NCI-H1048 (cell line): ENCODE measurements around the gene GJD3.
"Not testable (repeated sequence)": the region's sequence is repeated elsewhere in the genome, so short reads cannot be mapped to it uniquely, and the experiment has no call there.

Experiments used
- DNase-seq: peaks from one replicate; lab custom pipeline; 2025; lab: John Stamatoyannopoulos, UW

Gene GJD3, protein sequence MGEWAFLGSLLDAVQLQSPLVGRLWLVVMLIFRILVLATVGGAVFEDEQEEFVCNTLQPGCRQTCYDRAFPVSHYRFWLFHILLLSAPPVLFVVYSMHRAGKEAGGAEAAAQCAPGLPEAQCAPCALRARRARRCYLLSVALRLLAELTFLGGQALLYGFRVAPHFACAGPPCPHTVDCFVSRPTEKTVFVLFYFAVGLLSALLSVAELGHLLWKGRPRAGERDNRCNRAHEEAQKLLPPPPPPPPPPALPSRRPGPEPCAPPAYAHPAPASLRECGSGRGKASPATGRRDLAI

DNA sequence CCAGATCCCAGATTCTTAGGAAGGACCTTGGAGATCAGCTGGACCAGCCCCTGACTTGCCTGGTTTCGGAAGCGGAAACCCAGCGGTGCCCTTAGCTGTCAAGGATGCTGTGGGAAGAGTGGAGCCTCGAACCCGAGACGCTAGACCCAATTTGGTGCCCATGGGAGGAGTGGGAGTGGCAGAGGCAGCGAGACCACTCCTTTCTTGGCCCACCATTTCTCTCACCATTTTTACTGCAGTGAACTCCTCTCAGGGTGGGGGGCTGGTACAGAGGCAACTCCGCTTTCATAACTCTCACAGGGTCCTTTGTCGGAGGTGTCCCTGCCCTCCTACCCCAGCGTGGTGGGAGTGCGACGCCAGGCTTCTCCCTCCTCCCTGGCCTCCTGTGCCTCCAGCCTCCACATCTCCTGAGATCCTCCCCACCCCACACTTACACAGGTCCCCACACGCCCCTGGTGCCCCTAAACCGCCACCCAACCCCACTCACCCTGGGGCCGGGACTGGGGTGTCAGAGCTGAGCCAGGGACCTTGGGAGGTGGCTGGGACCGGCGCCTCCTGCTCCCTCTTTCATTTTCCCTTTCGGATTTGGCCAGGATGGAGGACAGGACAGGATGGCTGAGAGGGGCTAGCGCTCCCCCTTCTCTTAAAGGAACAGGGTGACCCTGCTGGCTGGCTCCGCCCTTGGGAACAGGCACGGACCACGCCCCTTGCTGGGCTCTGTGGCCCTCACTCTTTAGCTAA is at the start of gene GJD3:
TSS of gene GJD3 (minus strand) at position 617 of the 741 bp plus-strand sequence. CDS start 922 bp downstream, outside the sequence.
- DNase-seq: no peak

DNA sequence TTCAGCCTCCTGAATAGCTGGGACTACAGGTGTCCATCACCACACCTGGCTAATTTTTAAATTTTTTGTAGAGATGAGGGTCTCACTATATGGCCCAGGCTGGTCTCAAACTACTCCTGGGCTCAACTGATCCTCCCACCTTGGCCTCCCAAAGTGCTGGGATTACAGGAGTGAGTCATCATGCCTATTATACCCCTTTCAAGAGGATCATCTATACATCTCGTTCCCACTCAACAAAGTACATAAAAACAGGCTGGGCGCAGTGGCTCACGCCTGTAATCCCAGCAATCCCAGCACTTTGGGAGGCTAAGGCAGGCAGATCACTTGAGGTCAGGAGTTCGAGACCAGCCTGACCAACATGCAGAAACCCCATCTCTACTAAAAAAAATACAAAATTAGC is 49.8 kb upstream of the GJD3 start:
- DNase-seq: not testable (repeated sequence)

DNA sequence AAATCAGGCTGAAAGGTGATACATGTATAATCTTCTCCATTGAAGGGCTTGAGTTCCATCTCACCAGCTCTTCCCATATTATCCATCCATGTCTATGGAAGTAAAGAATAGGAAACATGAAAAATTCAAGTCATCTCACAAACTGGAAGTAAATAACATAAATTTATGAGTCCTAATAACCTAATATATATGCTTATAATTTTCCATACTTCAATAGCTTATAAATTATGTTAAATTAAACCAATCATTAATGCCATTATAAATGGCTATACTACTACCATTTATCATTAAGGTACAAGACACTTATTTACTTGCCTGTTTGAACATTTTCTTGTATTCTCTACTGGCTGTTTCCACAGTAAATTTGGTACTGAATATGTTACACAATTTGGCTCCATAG is 48.3 kb upstream of the GJD3 start:
- no peak for DNase-seq

DNA sequence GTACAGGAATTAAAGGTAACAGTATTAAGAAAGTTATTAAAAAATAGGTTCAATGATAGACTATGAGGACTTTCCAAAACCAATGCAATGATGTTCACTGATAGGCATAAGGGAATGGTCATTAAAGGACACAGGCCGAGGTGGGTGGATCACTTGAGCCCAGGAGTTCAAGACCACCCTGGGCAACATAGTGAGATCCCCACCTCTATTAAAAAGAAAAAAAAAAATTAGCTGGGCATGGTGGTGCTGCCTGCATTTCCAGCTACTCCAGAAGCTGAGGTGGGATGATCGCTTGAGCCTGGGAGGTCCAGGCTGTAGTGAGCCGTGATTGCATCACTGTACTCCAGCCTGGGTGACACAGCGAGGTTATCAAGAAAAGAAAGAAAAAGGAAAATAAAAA is 47.3 kb upstream of the GJD3 start:
- DNase-seq: no peak

DNA sequence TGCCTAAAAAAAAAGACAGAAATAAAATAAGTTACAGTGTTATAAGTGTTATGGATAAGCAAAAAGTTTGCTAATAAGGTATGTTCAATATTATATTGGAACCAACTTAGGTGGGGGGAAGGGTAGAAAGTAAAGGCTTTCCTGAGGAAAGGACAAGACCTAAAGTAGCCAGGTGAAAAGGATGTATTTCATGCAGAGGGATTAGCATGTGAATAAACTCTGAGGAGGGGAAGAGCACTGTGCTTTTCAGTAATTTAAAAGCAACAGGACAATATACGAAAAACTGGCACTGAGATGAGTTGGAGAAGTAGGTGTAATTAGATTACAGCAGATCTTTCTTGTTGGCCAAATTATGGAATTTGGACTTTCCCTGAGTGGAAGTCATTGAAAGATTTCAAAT is 45.5 kb upstream of the GJD3 start:
- DNase-seq: no peak

DNA sequence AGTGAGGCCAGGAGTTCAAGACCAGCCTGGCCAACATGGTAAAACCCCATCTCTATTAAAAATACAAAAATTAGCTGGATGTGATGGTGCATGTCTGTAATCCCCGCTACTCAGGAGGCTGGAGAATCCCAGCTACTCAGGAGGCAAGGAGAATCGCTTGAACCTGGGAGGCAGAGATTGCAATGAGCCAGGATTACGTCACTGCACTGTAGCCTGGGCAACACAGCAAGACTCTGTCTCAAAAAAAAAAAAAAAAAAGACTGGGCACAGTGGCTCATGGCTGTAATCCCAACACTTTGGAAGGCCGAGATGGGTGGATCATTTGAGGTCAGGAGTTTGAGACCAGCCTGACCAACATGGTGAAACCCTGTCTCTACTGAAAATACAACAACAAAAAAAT is 45.0 kb upstream of the GJD3 start:
- DNase-seq: not testable (repeated sequence)

DNA sequence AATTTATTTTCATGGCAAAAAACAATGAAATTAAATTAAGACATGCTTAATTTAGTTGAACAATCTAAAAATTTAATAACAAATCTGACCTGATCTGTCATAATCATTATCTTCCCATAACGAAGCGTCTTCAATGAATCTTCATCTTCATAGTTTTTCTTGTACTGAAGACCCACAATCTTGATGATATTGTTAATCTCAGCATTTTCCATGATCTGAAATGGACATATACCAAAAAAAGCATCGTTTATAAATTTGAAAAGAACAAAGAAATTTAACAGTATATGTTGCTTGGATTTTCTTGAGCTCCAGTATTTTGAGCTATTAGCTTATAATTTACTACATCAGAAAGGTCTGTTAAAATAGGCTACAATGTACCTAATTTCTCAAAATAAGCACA is 42.9 kb upstream of the GJD3 start:
- DNase-seq: no peak

DNA sequence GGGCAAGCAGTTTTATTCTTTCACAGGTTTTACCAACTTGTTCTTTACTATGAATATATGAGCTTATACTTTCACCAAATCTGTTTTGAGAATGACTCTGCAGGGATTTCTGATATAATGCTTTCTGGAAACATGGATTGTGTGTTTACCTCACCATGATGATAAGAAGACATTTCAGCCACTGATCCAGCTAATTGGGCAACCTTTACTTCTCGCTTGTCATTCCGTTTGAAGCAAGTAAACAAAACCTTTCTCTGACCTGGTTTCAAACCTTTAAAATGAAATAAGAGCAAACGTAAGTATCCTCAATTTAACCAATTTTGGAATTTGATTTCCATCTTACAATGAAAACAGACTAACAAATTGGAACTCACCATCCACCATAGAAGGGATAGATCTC is 39.5 kb upstream of the GJD3 start:
- no peak for DNase-seq

DNA sequence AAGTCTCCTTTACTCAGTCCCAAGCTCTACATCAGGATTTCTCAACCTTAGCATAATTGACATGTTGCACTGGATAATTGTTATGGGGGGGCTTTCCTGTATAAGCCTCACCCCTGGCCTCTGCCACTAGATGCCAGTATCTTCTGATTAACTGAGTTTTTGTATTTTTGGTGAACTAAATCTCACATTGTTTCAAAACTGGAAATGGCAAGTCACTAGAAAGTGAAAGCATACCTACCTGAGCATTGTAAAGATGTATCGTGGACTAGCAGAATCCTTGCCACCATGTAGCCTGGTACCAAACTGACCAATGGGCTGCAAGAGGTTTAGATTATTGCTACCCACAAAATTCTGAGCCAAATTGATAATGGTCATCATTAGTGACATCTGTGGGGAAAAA is 38.1 kb upstream of the GJD3 start:
- DNase-seq: no peak

DNA sequence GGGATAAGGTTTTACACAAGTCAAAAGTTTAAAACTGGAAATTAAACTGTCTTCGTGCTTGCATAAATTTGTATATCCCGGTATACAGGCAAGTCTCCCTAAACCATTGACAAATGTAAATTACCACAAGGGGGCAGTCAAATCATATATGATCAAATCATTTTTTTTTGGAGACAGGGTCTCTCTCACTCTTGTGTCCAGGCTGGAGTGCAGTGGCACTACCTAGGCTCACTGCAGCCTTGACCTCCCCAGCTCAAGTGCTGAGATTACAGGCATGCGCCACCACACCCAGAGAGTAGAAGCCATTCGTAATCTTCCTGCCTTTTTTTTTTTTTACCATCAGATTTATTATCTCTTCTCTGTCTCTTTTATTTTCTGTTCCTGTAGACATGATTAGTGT is 34.6 kb upstream of the GJD3 start:
- no peak for DNase-seq

DNA sequence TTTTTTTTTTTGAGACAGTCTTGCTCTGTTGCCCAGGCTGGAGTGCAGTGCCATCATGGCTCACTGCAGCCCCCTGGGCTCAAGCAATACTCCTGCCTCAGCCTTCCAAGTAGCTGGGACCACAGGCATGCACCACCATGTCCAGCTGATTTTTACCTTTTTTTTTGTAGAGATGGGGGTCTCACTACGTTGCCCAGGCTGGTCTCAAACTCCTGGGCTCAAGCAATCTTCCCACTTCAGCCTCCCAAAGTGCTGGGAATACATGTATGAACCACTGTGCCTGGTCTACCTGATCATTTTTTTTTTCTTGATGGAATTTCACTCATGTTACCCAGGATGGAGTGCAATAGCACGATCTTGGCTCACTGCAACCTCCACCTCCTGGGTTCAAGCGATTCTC is 22.0 kb upstream of the GJD3 start:
- DNase-seq: not testable (repeated sequence)

DNA sequence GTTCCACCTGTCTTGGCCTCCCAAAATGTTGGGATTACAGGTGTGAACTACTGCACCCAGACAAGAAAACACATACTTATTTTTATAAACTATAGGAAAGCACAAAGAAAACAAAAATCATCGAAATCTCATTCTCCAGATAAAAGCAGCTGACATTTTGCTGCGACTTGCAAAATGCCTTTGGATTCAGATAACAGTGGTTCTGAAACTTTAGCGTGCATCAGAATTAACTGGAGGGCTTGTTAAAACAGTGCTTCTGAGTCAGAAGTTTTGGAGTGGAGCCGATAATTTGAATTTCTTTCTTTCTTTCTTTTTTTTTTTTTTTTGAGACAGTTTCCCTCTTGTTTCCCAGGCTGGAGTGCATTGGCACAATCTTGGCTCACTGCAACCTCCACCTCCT is 17.7 kb upstream of the GJD3 start:
- no peak for DNase-seq

DNA sequence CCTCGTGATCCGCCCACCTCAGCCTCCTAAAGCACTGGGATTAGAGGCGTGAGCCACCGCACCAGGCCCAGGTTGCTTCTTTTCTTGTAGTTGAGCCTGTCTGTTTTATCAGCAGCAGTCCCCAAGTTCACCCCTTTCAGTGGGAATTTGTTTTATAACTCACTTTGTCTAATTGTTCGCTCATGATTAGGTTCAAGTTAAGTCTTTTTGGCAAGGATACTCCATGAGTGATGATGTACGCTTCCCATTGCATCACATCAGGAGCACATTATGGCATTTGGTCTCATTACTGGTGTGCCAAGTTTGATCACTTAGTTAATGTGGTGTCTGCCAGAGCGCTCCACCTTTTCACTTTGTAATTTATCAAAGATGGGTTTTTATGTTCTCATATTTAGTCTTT is 14.4 kb upstream of the GJD3 start:
- DNase-seq: no peak

DNA sequence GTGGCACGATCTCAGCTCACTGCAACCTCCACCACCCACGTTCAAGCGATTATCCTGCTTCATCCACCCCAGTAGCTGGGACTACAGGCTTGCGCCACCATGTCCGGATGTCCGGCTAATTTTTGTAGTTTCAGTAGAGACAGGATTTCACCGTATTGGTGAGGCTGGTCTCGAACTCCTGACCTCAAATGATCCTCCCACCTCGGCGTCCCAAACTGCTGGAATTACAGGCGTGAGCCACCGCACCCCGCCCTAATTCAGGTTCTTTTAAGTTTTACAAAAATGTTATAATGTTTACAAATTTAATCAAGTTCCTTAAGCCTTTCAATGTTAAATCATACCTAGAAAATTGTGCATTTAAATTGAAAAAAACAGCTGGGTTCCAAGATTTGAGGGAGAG is 13.3 kb upstream of the GJD3 start:
- no peak for DNase-seq

DNA sequence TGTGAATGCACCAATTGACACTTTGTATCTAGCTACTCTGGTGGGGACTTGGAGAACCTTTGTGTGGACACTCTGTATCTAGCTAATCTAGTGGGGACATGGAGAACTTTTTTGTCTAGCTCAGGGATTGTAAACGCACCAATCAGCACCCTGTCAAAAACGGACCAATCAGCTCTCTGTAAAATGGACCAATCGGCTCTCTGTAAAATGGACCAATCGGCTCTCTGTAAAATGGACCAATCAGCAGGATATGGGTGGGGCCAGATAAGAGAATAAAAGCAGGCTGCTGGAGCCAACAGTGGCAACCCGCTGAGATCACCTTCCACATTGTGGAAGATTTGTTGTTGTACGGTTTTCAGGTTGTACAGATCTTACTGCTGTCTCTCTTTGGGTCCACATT is 12.0 kb upstream of the GJD3 start:
- not testable (repeated sequence) for DNase-seq

DNA sequence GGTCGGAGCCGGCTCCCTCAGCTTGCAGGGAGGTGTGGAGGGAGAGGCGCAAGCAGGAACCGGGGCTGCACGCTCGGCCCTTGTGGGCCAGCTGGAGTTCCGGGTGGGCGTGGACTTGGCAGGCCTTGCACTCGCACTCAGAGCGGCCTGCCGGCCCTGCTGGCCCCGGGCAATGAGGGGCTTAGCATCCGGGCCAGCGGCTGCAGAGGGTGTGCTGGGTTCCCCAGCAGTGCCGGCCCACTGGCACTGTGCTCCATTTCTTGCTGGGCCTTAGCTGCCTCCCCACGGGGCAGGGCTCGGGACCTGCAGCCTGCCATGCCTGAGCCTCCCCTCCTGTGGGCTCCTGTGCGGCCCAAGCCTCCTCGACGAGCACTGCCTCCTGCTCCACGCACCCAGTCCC is 11.2 kb upstream of the GJD3 start:
- DNase-seq: not testable (repeated sequence)

DNA sequence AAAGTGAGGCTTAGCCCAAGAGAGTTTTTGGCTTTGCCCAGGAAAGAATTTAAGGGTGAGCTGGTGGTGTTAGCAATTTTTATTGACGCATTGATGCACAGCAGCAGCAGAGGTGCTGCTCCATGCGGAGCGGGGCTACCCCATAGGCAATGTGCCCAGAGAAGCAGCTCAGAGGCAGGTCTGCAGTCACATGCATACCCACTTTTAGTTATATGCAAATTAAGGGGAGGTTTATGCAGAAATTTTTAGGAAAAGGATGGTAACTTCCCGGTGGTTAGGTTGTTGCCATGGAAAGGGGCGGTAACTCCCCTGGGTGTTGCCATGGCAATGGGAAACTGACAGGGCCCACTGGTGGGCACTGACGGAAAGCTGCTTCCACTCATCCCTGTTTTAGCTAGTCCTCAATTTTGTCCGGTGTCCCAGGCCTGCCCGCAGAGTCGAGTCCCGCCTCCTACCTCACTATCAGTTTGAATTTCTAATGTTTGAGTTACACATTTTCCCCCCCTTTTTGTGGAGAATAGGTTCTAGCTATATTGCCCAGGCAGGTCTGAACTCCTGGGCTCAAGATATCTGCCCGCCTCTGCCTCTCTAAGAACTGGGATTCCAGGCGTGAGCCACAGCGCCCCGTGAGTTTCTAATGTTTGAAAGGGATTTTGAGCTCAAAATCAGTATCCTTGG is 10.4 kb upstream of the GJD3 start:
- no peak for DNase-seq

DNA sequence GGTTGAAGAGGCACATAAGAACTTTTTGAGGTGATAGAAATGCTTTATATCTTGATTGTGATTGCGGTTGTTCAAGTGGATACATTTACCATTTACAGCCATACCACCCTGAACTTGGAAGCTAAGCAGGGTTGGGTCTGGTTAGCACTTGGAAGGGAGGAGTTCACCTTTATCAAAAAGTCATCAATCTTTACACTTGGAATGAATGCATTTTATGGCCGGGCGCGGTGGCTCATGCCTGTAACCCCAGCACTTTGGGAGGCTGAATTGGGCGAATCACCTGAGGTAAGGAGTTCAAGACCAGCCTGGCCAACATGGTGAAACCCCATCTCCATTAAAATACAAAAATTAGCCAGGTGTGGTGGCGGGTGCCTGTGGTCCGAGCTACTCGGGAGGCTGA is 9.5 kb upstream of the GJD3 start:
- no peak for DNase-seq

DNA sequence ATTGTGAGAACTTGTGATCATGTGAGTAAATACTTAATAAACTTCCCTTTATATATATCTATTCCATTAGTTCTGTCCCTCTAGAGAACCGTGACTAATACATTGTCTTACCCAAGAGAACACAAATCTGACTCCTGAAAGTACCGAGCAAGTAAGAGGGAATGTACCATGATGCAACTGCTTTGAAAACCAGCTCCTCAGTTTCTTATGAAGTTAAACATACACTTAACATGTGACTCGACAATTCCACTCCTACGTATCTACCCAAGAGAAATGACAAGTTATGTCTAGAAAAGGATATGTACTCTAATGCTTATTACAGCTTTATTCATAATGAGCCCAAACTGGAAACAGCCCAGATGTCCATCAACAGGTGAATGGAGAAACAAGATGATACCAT is 8.8 kb upstream of the GJD3 start:
- DNase-seq: no peak

DNA sequence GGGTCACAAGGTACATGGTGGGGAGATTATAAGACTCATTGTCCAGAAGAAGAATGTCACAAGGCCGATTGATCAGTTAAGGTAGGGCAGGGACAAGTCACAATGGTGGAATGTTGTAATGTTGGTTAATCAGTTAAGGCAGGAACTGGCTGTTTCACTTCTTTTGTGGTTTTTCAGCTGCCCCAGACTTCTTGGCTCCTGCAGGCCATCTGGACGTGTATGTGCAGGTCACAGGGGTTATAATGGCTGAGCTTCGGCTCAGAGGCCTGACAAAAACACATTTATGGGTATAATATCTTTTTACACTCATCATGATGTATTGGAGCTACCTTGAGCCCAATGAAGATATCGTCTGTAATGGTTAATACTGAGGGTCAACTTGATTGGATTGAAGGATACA is 8.1 kb upstream of the GJD3 start:
- DNase-seq: not testable (repeated sequence)

DNA sequence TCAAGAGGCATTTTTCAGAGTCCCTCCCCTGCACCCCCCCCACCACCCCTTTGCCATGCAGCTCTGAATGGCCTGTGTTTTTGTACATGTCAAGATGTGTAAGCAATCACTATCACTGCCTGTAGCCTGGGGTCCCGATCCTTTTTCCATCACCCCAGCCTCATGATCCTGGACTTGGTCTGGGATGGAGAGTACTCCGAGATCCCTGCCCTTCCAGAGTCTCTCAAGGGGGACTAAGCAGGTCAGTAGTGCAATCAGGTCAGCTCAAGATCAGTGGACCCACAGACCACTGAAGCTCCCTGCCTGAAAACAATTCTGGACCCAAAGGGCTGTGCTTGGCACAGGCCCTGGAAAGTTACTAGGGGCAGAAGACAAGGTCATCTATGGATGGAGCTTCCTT is 7.5 kb upstream of the GJD3 start:
- no peak for DNase-seq

DNA sequence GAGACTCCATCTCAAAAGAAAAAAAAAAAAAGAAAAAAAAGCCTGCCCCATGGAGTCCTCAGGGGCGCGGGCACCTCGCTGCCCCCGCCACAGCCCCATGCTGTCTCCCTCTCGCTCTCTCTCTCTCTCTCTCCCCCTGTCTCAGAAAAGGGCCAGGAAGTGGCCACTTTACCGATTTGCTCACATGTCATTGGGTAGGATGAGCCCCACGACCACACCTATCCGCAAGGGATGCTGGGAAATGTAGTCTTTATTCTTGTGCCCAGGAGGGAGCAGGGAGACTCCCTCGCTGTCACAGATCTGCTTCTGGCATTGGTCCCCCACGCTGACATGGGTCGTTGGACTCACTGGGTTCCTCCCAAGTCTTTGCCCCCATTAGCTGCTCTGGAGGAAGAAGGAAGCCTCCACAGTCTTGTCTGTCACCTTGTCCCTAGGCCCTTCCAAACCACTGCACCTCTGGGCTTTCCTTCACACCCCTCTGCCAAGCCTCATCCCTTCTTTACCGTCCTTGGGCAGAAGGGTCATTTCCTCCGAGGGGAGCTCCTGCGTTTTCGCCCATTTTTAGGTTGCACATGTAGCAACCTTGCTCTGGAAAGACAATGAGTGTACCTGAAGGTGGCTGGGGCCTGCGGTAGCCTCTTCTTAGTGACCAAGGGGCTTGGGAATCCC is 6.9 kb upstream of the GJD3 start:
- DNase-seq: no peak

DNA sequence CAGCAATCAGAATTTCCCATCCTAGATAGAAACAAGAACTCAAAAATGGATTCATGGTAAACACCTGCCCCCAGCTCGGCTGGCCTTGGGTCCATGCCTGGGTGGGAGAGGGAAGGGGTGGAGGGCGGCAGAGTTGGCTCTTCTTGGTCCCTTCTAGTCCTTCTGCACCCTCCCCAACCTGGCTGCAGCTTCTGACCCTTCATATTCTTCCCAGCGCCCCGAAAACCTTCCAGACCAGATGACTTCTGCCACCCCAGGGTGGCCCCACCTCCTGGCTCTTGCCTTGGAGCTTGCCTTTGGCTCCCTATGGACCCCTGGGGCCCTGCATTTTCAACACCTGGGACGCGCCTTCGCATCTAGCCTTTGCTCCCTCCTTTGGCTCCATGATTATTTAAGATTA is 5.4 kb upstream of the GJD3 start:
- DNase-seq: no peak
